Stimulated activated CD4-positive, alpha-beta T cell treated with anti-CD3 and anti-CD28 coated beads, Interleukin-4, amount 100 ng/mL, for 1 hour (primary cell): ENCODE measurements around the gene ITGB1BP2.
"Not testable (repeated sequence)": the region's sequence is repeated elsewhere in the genome, so short reads cannot be mapped to it uniquely, and the experiment has no call there.

Source experiments
- DNase-seq: peaks from one replicate; pipeline ENCODE4 v3.0.0-alpha.2; 2020

Gene ITGB1BP2

DNA sequence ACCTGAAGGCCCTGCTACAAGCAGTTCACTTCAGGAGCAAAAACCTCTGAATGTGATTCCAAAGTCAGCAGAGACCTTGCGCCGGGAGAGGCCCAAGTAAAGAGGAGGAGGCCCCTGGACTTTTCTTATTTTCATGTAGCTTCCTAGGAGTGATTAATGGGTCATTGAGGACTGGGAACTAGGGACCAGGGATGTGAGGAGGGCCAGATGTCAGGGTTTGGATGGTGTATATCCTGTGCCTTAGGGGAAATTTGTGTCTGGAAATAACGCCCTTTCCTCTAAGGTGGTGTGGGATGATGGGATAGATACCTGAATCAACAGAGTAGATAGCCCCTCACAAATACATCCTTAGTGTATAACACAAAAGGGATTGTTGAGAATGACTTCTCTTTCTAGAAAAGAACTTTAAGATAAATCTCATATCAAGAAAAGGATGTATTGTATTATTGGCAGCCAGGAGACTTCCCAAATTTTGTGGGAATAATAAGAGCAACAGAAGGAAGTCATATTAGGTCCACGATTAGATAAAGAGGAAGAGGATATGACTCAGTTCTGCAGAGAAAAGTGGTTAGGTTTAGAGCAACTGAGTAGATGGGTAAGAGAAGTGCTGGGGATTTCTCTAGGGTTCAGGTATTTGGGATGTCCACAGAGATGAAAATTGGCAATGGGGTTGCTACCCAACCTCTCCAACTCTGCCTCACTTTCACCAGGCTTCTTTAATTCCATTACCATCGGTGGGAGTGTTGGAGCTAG lies 1.1 kb downstream of the ITGB1BP2 start:
- DNase-seq, result no peak

- no peak for DNase-seq
These were observed 3.0 kb downstream of the ITGB1BP2 start for GRCh38 chrX:71304561-71304960.

- no peak for DNase-seq
These were observed 14.4 kb downstream of the ITGB1BP2 start for GRCh38 chrX:71315917-71316316.

- DNase-seq, result not testable (repeated sequence)
These were observed 15.4 kb downstream of the ITGB1BP2 start for GRCh38 chrX:71316959-71317358.

- no peak for DNase-seq
These were observed 18.6 kb downstream of the ITGB1BP2 start for GRCh38 chrX:71320126-71320525.

DNA sequence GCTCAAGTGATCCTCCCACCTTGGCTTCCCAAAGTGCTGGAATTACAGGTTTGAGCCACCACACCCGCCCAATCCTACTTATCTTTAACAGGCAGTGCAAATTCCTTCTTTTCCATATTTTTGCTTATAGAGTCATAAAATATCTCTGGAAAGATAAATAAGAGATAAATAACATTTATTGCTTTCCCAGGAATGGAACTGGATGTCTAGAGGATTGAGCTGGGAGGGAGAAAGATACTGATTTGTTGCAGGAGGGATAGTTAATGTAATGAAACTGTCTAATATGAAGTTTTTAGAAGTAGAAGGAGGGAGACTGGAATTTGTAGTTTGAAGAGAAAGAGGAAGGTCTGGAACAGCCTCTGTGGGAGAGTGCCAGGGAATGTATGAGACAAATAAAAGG lies 20.2 kb downstream of the ITGB1BP2 start:
- DNase-seq, result no peak

DNA sequence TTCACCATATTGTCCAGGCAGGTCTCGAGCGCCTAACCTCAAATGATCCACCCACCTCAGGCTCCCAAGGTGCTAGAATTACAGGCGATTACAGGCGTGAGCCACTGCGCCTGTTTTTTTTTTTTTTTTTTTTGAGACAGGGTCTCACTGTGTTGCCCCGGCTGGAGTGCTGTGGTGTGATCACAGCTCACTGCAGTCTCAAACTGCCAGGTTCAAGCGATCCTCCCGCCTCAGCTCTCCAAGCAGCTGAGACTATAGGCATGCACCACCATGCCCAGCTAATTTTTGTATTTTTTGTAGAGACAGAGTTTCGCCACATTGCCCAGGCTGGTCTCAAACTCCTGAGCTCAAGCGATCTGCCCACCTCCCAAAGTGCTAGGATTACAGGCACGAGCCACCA lies 22.9 kb downstream of the ITGB1BP2 start:
- DNase-seq, result not testable (repeated sequence)

GRCh38 chrX:71326394-71326793 lies 24.8 kb downstream of the ITGB1BP2 start:
- DNase-seq, result no peak

GRCh38 chrX:71349151-71349665 lies 47.7 kb downstream of the ITGB1BP2 start:
- not testable (repeated sequence) for DNase-seq

DNA sequence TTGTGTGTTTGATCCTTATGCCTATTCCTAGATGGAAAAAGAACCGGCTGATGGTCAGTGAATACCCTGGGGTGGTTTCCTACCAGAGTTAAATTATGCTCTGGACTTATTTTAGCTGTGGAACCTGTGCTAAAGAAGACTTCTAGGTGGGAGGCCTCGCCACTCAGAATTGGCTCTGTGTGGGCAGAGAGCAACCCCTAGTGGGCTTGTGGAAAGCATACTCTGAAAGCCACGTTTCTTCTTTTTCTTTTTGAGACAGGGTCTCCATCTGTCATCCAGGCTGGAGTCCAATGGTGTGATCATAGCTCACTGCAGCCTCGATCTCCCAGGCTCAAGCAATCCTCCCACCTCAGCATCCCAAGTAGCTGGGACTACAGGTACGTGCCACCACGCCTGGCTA lies 48.3 kb downstream of the ITGB1BP2 start:
- DNase-seq, result not testable (repeated sequence)

DNA sequence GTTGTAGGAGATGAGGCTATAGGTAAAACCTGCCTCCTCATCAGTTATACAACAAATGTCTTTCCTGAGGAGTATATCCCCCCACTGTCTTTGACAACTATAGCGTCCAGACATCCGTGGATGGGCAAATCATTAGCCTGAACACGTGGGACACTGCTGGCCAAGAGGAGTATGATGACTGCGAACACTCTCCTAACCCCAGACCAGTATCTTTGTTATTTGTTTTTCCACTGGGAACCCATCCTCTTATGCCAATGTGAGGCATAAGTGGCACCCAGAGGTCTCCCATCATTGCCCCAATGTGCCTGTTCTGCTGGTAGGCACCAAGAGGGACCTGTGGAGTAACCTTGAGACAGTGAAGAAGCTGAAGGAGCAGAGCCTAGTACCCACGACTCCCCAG lies 50.9 kb downstream of the ITGB1BP2 start:
- DNase-seq, result not testable (repeated sequence)
